GM19452 (cell line): ENCODE measurements around the gene PON1.

ENCODE experiments used
- ATAC-seq: cut with Tn5 transposase; IDR thresholded peaks from one replicate; pipeline ENCODE4 v1.9.1; 2021; ENCODE audit not compliant: unreplicated experiment

Gene PON1

GRCh38 chr7:95317966-95318365 is 6.4 kb downstream of the PON1 start:
- ATAC-seq: no peak

DNA sequence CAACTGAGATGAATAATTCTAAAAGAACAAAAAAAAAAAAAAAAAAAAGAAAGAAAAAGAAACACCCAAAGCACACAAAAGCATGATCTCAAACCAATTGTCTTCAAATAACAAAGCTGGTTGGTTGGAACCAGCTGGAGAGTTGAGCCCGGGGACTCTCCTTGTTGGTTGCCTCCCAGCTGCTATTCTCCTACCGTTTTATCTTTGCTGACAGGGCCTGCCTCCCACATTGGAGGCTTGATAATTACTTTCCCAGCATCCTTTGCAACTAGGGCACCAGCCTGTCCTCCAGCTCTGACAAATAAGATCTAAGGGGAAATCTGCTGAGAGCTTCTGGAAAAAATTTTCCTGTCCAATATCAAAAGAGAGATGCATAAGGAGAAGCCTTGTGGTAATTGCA is 6.8 kb downstream of the PON1 start:
- ATAC-seq: no peak

DNA sequence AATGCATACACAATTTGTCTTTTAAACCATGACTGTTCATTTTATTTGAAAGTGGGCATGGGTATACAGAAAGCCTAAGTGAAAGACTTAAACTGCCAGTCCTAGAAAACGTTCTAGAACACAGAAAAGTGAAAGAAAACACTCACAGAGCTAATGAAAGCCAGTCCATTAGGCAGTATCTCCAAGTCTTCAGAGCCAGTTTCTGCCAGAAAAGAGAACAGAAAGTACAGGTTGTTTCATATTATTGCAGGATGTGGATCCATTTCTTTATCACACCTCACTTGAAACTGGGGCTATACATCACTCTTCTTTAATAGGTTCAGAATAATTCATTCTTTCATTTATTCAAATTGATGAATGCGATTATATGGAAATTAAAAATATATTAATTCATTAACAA is 7.7 kb downstream of the PON1 start:
- peak; percentile 92 for ATAC-seq

- no peak for ATAC-seq
Observed at GRCh38 chr7:95312561-95312960, 11.8 kb downstream of the PON1 start.

DNA sequence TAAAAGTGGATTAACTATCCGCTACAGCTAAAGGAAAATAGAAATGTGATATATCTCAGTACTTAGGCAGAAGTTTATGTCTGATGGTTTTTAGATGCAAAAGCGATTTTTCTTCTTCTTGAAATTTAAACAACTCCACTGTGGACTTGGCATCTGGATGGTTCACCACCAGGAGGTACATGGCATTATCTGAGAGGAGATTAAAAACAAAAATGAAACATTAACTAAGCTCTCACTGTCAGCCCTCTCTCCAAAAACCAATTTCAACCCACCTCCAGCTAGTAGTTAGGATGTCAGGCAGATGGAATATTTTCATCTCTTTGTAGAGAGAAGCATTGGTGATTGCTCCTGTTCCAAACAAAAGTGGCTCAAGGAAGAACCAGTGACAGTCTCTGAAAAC is 12.9 kb downstream of the PON1 start:
- no peak for ATAC-seq

DNA sequence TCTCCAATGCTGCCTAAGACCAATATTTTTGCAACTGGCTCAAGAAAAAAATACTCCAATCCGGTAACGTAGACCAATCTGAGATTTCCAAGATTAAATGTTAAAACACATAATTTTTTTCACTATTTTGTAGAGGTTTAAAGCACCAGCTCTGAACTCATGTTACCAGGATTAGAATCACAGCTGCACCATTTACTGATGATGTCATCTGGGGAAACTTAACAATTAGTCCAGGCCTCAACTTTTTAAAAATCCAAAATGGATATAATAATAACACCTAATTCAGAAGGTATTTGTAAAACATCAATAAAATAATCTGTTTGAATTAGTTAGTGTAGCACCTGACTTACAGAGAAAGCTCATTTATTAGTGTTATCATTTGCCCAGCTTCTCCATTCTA is 14.4 kb downstream of the PON1 start:
- no peak for ATAC-seq

GRCh38 chr7:95304990-95305389 is 19.3 kb downstream of the PON1 start:
- no peak for ATAC-seq

GRCh38 chr7:95303013-95303905 is 21.1 kb downstream of the PON1 start:
- ATAC-seq: no peak

- no peak for ATAC-seq
Observed at GRCh38 chr7:95298091-95298490, 26.2 kb downstream of the PON1 start.

GRCh38 chr7:95297041-95297440 is 27.3 kb downstream of the PON1 start:
- ATAC-seq: no peak

DNA sequence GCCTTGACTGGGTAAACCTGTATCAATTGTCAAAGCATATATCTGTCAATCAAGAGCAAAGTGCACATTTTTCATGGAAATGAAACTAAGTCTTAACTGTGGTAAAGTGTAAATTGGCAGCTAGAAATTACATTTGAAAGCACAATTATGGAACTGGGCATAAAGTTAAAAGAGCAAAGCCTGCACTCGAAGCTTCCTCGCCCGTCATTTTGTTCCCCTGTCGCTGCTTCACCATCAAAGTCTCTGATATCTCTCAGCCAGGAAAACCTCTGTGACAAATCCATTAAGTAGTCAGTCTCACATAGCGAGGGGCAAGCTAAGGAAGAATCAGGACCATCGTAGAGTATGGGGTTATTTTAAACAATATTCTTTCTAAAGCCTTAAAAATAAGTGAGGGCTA is 27.9 kb downstream of the PON1 start:
- ATAC-seq: no peak

- no peak for ATAC-seq
Observed at GRCh38 chr7:95295397-95295796, 28.9 kb downstream of the PON1 start.

DNA sequence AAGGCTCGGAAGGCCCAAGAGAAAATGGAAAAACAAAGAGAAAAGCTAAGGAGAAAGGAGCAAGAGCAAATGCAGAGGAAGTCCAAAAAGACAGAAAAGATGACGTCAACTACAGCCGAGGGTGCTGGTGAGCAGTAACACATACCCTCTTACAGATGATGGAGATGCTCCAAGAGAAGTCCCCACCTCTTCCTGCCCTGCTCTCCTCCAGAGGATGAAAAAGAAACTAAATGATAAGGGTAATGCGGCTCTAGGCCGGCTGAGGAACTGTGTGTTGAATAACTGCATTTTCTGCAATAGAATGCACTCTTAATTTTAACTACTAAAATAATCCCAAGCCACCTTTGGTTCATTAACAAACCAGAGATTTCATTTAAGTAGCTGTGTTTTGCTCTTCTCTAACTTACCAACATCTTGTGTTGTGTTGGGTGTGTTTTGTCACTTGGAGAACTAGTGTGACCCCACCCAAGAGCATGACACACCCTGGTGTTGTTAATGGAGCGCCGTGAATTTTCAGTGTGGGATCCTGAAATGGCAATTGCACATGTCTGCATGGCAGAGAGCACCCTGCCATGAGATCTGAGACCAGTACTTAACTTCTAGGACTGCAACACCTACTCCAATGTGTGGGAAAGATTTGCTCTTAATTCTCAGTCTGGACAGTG is 34.0 kb downstream of the PON1 start:
- no peak for ATAC-seq

- ATAC-seq: no peak
Observed at GRCh38 chr7:95286096-95286495, 38.2 kb downstream of the PON1 start.

DNA sequence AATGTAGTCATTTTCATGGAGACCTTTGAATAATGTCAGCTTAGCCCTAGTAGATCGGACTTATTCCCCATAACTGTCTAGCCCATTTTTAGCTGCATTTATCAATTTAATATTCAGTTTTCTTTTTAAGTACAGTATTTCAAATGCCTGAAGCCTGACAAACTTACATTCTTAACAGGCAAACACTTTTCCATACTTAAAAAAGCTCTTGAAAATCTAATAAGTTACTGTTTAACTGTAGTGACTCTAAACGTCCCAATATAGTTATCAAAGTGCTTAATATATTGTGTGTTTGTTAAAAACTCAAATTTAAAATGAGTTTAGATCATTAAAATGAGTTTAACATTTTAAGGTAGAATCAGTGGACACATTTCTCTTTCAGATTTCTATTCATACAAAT is 44.9 kb downstream of the PON1 start:
- no peak for ATAC-seq

DNA sequence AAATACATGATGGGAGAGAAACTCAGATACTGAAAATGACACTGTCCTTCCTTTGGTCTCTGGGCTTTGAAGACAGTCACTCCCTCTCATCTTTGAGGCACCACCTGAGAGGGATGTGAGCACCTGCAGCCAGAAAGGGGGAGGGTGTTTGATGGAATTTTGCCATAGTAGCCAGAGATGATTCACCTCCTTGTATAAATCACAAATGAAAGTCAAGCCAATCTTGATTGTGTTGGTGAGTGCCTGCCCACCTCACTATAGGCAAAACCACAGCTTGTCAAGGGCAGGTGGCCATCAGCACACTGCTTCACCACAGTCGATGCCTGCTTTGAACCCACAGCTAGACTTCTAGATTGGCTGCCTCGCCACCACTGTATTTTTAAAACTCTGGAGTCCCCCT is 48.2 kb downstream of the PON1 start:
- ATAC-seq: no peak

DNA sequence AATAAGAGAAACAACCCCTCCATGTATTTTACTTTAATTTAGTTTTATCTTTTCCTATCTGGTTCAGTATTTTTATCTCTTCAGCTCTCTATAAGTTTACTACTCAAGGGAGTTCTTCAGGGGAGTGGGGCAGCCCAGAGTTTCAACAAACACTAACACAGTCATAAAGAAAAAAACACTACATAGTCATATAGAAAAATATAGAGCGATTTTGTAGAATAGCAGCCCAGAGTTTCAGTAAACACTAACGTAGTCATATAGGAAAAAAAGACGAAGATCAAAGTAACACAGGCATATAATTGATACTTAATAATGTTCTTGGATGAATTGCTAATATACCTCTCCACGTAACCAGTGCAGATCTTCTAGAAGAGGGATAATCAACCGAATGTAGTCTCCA is 54.7 kb downstream of the PON1 start:
- ATAC-seq: no peak

GRCh38 chr7:95267754-95268153 is 56.6 kb downstream of the PON1 start:
- ATAC-seq: no peak

- ATAC-seq: no peak
Observed at GRCh38 chr7:95265634-95266033, 58.7 kb downstream of the PON1 start.

GRCh38 chr7:95264363-95264891 is 59.9 kb downstream of the PON1 start:
- ATAC-seq: no peak

- no peak for ATAC-seq
Observed at GRCh38 chr7:95263785-95264362, 60.5 kb downstream of the PON1 start.

DNA sequence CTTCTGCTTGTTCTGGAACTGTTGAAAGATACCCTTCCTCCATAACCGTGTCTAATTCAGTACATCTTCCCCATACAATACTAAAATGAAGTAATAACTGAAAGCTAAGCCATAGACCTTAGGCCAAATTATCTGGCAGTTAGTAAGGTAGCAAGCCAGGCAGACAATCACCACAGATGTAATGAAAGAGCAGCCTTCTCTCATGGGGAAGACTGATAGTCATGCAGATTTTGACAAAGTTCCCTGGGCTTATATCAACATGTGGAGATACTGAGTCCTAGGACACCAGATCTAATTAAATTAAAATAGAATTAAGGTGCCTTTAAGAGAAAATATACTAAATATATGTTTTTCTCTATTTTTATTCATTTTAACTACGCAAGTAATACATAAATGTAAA is 61.5 kb downstream of the PON1 start:
- no peak for ATAC-seq
